ENCODE measurements around the gene TRABD2B.

Gene TRABD2B

GRCh38 chr1:47843059-47843458 is 154.1 kb downstream of the TRABD2B start:
- Histone ChIP-seq H3K9me3 (ENCODE audit: control insufficient read depth, insufficient read depth, low read length) (no peaks in the 10 kb centered on the region), H3F3A (ENCODE audit: control insufficient read depth, insufficient read depth) (no peaks in the 10 kb centered on the region), H3K4me1 (ENCODE audit: control insufficient read depth, low read length) (no peaks in the 10 kb centered on the region), H3K27ac (ENCODE audit: low read depth, low read length) (no peak overlapping the region), H4K20me1 (ENCODE audit: control insufficient read depth, insufficient read depth, low read depth, low read length) (no peaks in the 10 kb centered on the region), H3K4me2 (ENCODE audit: low read length) (no peak overlapping the region), H3K36me3 (ENCODE audit: control insufficient read depth, low read length) (no peaks in the 10 kb centered on the region), H3K27me3 (ENCODE audit: control insufficient read depth, low read length) (0 out of 2 replicates have a peak, but pooled peaks cover 2% of the 10 kb centered on the region), H3K9me2 (replicated peaks; ENCODE audit: control insufficient read depth, low read length) (no peaks in the 10 kb centered on the region), H3K79me2 (ENCODE audit: control insufficient read depth, low read length) (no peaks in the 10 kb centered on the region), H3K4me3 (ENCODE audit: low read length) (no peak overlapping the region)
- TF ChIP-seq, protein P1, sequence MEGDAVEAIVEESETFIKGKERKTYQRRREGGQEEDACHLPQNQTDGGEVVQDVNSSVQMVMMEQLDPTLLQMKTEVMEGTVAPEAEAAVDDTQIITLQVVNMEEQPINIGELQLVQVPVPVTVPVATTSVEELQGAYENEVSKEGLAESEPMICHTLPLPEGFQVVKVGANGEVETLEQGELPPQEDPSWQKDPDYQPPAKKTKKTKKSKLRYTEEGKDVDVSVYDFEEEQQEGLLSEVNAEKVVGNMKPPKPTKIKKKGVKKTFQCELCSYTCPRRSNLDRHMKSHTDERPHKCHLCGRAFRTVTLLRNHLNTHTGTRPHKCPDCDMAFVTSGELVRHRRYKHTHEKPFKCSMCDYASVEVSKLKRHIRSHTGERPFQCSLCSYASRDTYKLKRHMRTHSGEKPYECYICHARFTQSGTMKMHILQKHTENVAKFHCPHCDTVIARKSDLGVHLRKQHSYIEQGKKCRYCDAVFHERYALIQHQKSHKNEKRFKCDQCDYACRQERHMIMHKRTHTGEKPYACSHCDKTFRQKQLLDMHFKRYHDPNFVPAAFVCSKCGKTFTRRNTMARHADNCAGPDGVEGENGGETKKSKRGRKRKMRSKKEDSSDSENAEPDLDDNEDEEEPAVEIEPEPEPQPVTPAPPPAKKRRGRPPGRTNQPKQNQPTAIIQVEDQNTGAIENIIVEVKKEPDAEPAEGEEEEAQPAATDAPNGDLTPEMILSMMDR (IDR thresholded peaks at IDR 0.05; ENCODE audit: low read depth, low read length, poor library complexity, severe bottlenecking): no peak
- no peak for TF ChIP-seq EZH2phosphoT487 (IDR thresholded peaks at IDR 0.05; ENCODE audit: borderline replicate concordance, low read length)

DNA sequence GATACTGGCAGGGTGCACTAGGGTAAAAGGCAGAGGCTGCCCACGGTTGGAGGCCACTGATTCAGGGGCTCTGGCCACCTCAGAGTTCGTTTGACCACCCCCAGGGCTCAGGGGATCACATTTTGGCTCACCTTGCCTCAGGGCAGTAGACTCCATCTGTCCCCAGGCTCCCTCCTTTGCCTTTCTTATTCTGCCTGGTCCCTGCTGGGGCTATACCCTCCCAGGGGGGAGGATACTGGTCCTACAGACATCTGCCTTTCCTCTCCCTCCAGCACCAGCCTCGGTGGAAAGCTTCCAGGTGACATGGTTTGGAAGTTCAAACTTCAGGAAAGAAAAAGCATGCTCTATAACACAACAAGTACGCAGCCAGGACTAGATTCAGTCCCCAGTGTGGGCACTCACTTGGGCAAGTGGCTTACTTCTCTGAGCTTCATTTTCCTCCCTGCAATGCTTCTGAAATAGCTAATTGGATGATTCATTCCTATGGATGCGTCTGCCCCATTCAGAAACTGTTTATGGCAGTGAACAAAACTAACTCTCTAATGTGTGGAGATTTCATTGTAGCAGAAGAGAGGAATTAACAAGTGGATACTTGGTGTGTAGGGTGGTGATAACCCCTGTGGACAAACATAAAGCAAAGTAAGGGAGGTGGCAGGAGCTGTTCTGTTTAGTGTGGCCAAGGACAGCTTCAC is 154.8 kb downstream of the TRABD2B start:
- no peak overlapping the region for H3K27ac ChIP-seq (ENCODE audit: low read depth, low read length)
- H3K4me2 ChIP-seq (ENCODE audit: low read length): no peak overlapping the region
- no peak overlapping the region for H3K4me3 ChIP-seq (ENCODE audit: low read length)
- H3K9me3 ChIP-seq (ENCODE audit: control insufficient read depth, insufficient read depth, low read length): no peaks in the 10 kb centered on the region
- H3K79me2 ChIP-seq (ENCODE audit: control insufficient read depth, low read length): no peaks in the 10 kb centered on the region
- 0 out of 2 replicates have a peak, but pooled peaks cover 2% of the 10 kb centered on the region for H3K27me3 ChIP-seq (ENCODE audit: control insufficient read depth, low read length)
- TF ChIP-seq, protein P1 (IDR thresholded peaks at IDR 0.05; ENCODE audit: low read depth, low read length, poor library complexity, severe bottlenecking): no peak
- no peaks in the 10 kb centered on the region for H3K36me3 ChIP-seq (ENCODE audit: control insufficient read depth, low read length)
- no peaks in the 10 kb centered on the region for H3F3A ChIP-seq (ENCODE audit: control insufficient read depth, insufficient read depth)
- H3K4me1 ChIP-seq (ENCODE audit: control insufficient read depth, low read length): no peaks in the 10 kb centered on the region
- no peaks in the 10 kb centered on the region for H4K20me1 ChIP-seq (ENCODE audit: control insufficient read depth, insufficient read depth, low read depth, low read length)
- no peaks in the 10 kb centered on the region for H3K9me2 ChIP-seq (replicated peaks; ENCODE audit: control insufficient read depth, low read length)

DNA sequence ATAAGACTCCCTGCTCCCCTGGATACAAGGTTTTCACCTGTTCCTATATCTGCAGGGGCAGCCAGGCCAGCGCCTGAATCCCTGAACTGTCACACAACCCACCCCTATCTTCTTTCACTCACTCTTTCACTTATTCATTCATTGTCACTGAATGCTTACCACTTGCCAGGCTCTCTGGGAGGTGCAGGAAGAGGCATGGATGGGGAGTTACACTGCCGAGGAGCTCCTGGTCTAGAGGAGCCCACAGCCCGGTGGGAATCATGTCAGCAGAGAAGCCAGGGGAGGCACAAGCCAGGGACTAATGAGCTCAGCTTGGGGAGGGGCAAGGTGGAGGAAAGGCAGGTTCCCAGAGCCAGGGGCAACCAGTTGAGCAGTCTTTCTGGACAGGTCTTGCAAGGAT is 155.8 kb downstream of the TRABD2B start:
- TF ChIP-seq, protein P1 (IDR thresholded peaks at IDR 0.05; ENCODE audit: low read depth, low read length, poor library complexity, severe bottlenecking): no peak
- no peak for TF ChIP-seq EZH2phosphoT487 (IDR thresholded peaks at IDR 0.05; ENCODE audit: borderline replicate concordance, low read length)
- 0 out of 2 replicates have a peak, but pooled peaks cover 2% of the 10 kb centered on the region for H3K27me3 ChIP-seq (ENCODE audit: control insufficient read depth, low read length)

More for the DNA sequence above, 155.8 kb downstream of the TRABD2B start:
- Histone ChIP-seq H3K9me2 (replicated peaks; ENCODE audit: control insufficient read depth, low read length) (no peaks in the 10 kb centered on the region), H4K20me1 (ENCODE audit: control insufficient read depth, insufficient read depth, low read depth, low read length) (no peaks in the 10 kb centered on the region), H3K4me2 (ENCODE audit: low read length) (no peak overlapping the region), H3K79me2 (ENCODE audit: control insufficient read depth, low read length) (no peaks in the 10 kb centered on the region), H3K36me3 (ENCODE audit: control insufficient read depth, low read length) (no peaks in the 10 kb centered on the region), H3F3A (ENCODE audit: control insufficient read depth, insufficient read depth) (no peaks in the 10 kb centered on the region), H3K27ac (ENCODE audit: low read depth, low read length) (no peak overlapping the region), H3K4me1 (ENCODE audit: control insufficient read depth, low read length) (no peaks in the 10 kb centered on the region), H3K4me3 (ENCODE audit: low read length) (no peak overlapping the region), H3K9me3 (ENCODE audit: control insufficient read depth, insufficient read depth, low read length) (no peaks in the 10 kb centered on the region)
